Mononuclear cell (primary cell): Measurements from ENCODE around the gene LIPE. TPM values are rescaled to one million over a fixed set of nuclear protein-coding genes. Genes with fewer than 3 reads are reported as not detected.

ENCODE experiments used
- H3K27me3 ChIP-seq: 2 replicates; pipeline ENCODE4 v1.6.0; 2011; ENCODE audit warnings: low read length, control low read depth; ENCODE audit not compliant: insufficient read depth
- H3K4me1 ChIP-seq: 2 replicates; pipeline ENCODE4 v1.5.1; 2011; ENCODE audit warnings: mild to moderate bottlenecking, low read length, control low read depth; ENCODE audit not compliant: insufficient read depth
- H3K4me3 ChIP-seq: 2 replicates; pipeline ENCODE4 v1.5.1; 2011; ENCODE audit warnings: mild to moderate bottlenecking, low read length, moderate library complexity
- H3K9me3 ChIP-seq: 2 replicates; pipeline ENCODE4 v1.5.1; 2011; ENCODE audit warnings: low read depth, mild to moderate bottlenecking, control low read depth, low read length
- total RNA-seq: library from RNA; depleted of rRNA; stranded (reverse); fragments of >200 nt; gene quantifications from one replicate; pipeline ENCODE4 v1.2.3, GENCODE V29; 2012

LIPE gene
- total RNA-seq, 1 donor, result 2.5 TPM

- H3K27me3 ChIP-seq, result no peaks in the 10 kb centered on the region
- H3K4me1 ChIP-seq, result peaks cover 27% of the 10 kb centered on the region
- no peaks in the 10 kb centered on the region for H3K9me3 ChIP-seq
- H3K4me3 ChIP-seq, result no peak overlapping the region
These were observed 545 bp downstream of the LIPE start for GRCh38 chr19:42426643-42427042.

- H3K4me1 ChIP-seq, result peaks cover 41% of the 10 kb centered on the region
- no peaks in the 10 kb centered on the region for H3K27me3 ChIP-seq
- H3K4me3 ChIP-seq, result no peak overlapping the region
- H3K9me3 ChIP-seq, result no peaks in the 10 kb centered on the region
These were observed 2.5 kb downstream of the LIPE start for GRCh38 chr19:42424712-42425131.

- peaks cover 41% of the 10 kb centered on the region for H3K4me1 ChIP-seq
- H3K27me3 ChIP-seq, result no peaks in the 10 kb centered on the region
- no peak overlapping the region for H3K4me3 ChIP-seq
- H3K9me3 ChIP-seq, result no peaks in the 10 kb centered on the region
These were observed 2.9 kb downstream of the LIPE start for GRCh38 chr19:42424345-42424707.

- peak overlapping the region; percentile 71 for H3K4me3 ChIP-seq
- H3K4me1 ChIP-seq, result peaks cover 41% of the 10 kb centered on the region
These were observed 3.5 kb downstream of the LIPE start for GRCh38 chr19:42423462-42424344.

GRCh38 chr19:42422901-42423461 lies 4.2 kb downstream of the LIPE start:
- Histone ChIP-seq H3K4me3 (peak overlapping the region; percentile 71), H3K9me3 (no peaks in the 10 kb centered on the region), H3K27me3 (no peaks in the 10 kb centered on the region), H3K4me1 (peaks cover 41% of the 10 kb centered on the region)

More at GRCh38 chr19:42423462-42424344, 3.5 kb downstream of the LIPE start:
- Histone ChIP-seq H3K9me3 (no peaks in the 10 kb centered on the region), H3K27me3 (no peaks in the 10 kb centered on the region)

- Histone ChIP-seq H3K4me3 (peak overlapping the region; percentile 71), H3K27me3 (no peaks in the 10 kb centered on the region), H3K4me1 (peaks cover 41% of the 10 kb centered on the region), H3K9me3 (no peaks in the 10 kb centered on the region)
These were observed 4.9 kb downstream of the LIPE start for GRCh38 chr19:42422092-42422900.

- Histone ChIP-seq H3K4me3 (no peak overlapping the region), H3K27me3 (no peaks in the 10 kb centered on the region), H3K9me3 (no peaks in the 10 kb centered on the region), H3K4me1 (peaks cover 41% of the 10 kb centered on the region)
These were observed 5.6 kb downstream of the LIPE start for GRCh38 chr19:42421591-42422031.

GRCh38 chr19:42421101-42421500 lies 6.1 kb downstream of the LIPE start:
- no peaks in the 10 kb centered on the region for H3K9me3 ChIP-seq
- H3K27me3 ChIP-seq, result no peaks in the 10 kb centered on the region
- H3K4me1 ChIP-seq, result peaks cover 41% of the 10 kb centered on the region
- H3K4me3 ChIP-seq, result no peak overlapping the region

GRCh38 chr19:42420055-42420544 lies 7.1 kb downstream of the LIPE start:
- Histone ChIP-seq H3K4me3 (no peak overlapping the region), H3K27me3 (no peaks in the 10 kb centered on the region), H3K9me3 (no peaks in the 10 kb centered on the region), H3K4me1 (peaks cover 41% of the 10 kb centered on the region)

- Histone ChIP-seq H3K9me3 (no peaks in the 10 kb centered on the region), H3K4me1 (peaks cover 38% of the 10 kb centered on the region), H3K27me3 (no peaks in the 10 kb centered on the region), H3K4me3 (no peak overlapping the region)
These were observed 7.9 kb downstream of the LIPE start for GRCh38 chr19:42419309-42419708.

GRCh38 chr19:42412661-42413076 lies 14.5 kb downstream of the LIPE start:
- Histone ChIP-seq H3K4me1 (no peaks in the 10 kb centered on the region), H3K4me3 (no peak overlapping the region), H3K27me3 (no peaks in the 10 kb centered on the region), H3K9me3 (no peaks in the 10 kb centered on the region)

- Histone ChIP-seq H3K4me1 (no peaks in the 10 kb centered on the region), H3K9me3 (no peaks in the 10 kb centered on the region), H3K27me3 (no peaks in the 10 kb centered on the region), H3K4me3 (no peak overlapping the region)
These were observed 15.0 kb downstream of the LIPE start for GRCh38 chr19:42412227-42412626.

- Histone ChIP-seq H3K27me3 (no peaks in the 10 kb centered on the region), H3K4me3 (no peak overlapping the region), H3K4me1 (no peaks in the 10 kb centered on the region), H3K9me3 (no peaks in the 10 kb centered on the region)
These were observed 15.5 kb downstream of the LIPE start for GRCh38 chr19:42411581-42412178.

- Histone ChIP-seq H3K4me3 (no peak overlapping the region), H3K4me1 (no peaks in the 10 kb centered on the region), H3K27me3 (no peaks in the 10 kb centered on the region), H3K9me3 (no peaks in the 10 kb centered on the region)
These were observed 16.8 kb downstream of the LIPE start for GRCh38 chr19:42410371-42410770.
